ENCODE measurements around the gene GIPR. TPM values are rescaled to one million over a fixed set of nuclear protein-coding genes. Genes with fewer than 3 reads are reported as not detected.
A peak's percentile ranks its signal among the peaks of the same experiment; 100 is the strongest.
"Not testable (repeated sequence)": the region's sequence is repeated elsewhere in the genome, so short reads cannot be mapped to it uniquely, and the experiment has no call there.

GIPR gene
- total RNA-seq, 4 donors from 2014 or later: 0.98 TPM; not detected in 3

DNA sequence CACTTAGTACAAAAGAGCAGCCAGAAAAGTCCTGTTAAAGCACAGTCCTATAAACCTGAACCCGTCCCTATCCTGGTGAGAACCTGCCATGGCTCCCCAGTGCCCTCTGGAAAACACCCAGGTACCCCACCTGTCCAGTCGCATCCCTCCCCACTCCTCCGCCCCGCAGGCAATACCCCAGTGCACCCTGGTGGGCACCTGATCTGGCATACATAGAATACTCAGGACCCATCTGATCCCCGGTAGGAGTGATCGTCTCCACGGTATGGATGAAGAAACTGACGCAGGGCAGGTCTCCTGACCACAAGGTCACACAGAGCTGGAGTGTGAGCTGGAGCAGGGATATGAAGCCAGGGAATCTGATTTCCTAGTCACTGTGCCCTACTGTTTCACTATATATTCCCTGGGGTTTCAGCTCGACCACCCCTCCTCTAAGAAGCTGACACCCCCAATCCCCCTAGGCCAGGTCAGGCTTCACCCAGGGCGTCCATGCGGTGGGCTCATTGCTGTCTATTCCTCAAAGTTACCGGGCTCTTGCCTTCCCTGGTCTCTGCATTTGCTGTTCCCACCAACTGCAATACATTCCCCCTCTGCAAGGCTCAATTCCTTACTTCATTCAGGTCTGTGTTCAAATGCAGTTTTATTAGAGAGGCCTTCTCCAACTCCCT, 50.1 kb downstream of the GIPR start:
- Histone ChIP-seq H3K27me3 (no peaks in the 10 kb centered on the region), H3K9me3 (no peaks in the 10 kb centered on the region), H3K27ac (peak overlapping the region; percentile 92 to 98), H3K4me1 (peaks cover 0 to 4% of the 10 kb centered on the region in 2 donors), H3K36me3 (no peaks in the 10 kb centered on the region), H3K4me3 (peak overlapping the region; percentile 79 to 93)
- intact Hi-C loops (cut with DNase I; ENCODE audit: low total_unique reads): no loop called here
- DNase-seq: no peak
- TF ChIP-seq, protein P1, sequence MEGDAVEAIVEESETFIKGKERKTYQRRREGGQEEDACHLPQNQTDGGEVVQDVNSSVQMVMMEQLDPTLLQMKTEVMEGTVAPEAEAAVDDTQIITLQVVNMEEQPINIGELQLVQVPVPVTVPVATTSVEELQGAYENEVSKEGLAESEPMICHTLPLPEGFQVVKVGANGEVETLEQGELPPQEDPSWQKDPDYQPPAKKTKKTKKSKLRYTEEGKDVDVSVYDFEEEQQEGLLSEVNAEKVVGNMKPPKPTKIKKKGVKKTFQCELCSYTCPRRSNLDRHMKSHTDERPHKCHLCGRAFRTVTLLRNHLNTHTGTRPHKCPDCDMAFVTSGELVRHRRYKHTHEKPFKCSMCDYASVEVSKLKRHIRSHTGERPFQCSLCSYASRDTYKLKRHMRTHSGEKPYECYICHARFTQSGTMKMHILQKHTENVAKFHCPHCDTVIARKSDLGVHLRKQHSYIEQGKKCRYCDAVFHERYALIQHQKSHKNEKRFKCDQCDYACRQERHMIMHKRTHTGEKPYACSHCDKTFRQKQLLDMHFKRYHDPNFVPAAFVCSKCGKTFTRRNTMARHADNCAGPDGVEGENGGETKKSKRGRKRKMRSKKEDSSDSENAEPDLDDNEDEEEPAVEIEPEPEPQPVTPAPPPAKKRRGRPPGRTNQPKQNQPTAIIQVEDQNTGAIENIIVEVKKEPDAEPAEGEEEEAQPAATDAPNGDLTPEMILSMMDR (IDR thresholded peaks at IDR 0.05): no peak
- TF ChIP-seq POLR2A (IDR thresholded peaks at IDR 0.05): no peak

DNA sequence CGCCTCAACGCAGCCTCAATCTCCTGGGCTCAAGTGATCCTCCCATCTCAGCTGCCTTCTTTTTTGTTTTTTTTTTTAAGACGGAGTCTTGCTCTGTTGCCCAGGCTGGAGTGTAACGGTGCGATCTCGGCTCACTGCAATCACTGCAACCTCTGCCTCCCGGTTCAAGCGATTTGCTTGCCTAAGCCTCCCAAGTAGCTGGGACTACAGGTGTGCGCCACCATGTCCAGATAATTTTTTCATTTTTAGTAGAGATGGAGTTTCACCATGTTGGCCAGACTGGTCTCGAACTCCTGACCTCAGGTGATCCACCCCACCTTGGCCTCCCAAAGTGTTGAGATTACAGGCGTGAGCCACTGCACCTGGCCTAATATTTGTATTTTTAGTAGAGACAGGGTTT, 52.0 kb downstream of the GIPR start:
- H3K27ac ChIP-seq; H3K36me3 ChIP-seq; DNase-seq; H3K4me1 ChIP-seq; intact Hi-C loops (cut with DNase I; ENCODE audit: low total_unique reads); H3K9me3 ChIP-seq; H3K4me3 ChIP-seq; H3K27me3 ChIP-seq: not testable (repeated sequence)

DNA sequence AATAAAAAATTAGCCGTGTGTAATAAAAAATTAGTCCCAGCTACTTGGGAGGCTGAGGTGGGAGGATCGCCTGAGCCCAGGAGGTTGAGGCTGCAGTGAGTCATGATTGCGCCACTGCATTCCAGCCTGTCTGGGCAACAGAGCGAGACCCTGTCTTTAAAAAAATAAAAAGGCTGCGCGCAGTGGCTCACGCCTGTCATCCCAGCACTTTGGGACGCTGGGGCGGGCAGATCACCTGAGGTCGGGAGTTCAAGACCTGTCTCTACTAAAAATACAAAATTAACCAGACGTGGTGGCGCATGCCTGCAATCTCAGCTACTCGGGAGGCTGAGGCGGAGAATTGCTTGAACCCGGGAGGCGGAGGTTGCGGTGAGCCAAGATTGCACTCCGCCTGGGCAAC, 60.7 kb downstream of the GIPR start:
- intact Hi-C loops (cut with DNase I; ENCODE audit: low total_unique reads); H3K4me1 ChIP-seq; H3K27me3 ChIP-seq; H3K4me3 ChIP-seq; H3K9me3 ChIP-seq; DNase-seq; H3K36me3 ChIP-seq; H3K27ac ChIP-seq: not testable (repeated sequence)

DNA sequence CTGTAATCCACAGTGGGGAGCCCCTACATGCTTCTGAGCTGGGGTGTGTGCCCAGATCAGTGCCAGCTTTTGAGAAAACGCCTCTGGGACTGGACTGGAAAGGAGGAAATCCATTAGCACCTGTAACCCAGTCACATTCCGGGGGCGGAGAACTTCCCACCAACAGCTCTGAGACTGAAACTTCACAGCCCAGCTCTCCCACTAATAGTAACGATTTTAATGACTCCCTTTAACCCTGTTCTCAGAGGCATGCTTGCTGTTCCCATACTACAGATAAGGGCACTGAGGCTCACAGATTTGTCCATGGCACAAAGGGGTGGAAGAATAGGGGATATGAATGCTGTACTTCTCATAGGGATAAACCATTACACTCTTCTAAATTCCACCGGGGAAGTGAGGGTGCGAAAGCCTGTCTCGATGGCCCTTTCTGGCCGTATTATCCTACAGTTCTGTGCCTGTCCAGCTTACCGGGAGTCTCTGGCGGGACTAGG, 61.8 kb downstream of the GIPR start:
- Histone ChIP-seq H3K27ac (peak overlapping the region; percentile 72 to 73), H3K4me3 (peak overlapping the region; percentile 89 to 94), H3K27me3 (no peaks in the 10 kb centered on the region), H3K4me1 (peaks cover 0 to 4% of the 10 kb centered on the region in 2 donors), H3K36me3 (no peaks in the 10 kb centered on the region), H3K9me3 (no peaks in the 10 kb centered on the region)
- TF ChIP-seq POLR2A (IDR thresholded peaks at IDR 0.05): no peak
- TF ChIP-seq, protein P1 (IDR thresholded peaks at IDR 0.05): no peak
- intact Hi-C loops (cut with DNase I; ENCODE audit: low total_unique reads): no loop called here
- no peak for DNase-seq

DNA sequence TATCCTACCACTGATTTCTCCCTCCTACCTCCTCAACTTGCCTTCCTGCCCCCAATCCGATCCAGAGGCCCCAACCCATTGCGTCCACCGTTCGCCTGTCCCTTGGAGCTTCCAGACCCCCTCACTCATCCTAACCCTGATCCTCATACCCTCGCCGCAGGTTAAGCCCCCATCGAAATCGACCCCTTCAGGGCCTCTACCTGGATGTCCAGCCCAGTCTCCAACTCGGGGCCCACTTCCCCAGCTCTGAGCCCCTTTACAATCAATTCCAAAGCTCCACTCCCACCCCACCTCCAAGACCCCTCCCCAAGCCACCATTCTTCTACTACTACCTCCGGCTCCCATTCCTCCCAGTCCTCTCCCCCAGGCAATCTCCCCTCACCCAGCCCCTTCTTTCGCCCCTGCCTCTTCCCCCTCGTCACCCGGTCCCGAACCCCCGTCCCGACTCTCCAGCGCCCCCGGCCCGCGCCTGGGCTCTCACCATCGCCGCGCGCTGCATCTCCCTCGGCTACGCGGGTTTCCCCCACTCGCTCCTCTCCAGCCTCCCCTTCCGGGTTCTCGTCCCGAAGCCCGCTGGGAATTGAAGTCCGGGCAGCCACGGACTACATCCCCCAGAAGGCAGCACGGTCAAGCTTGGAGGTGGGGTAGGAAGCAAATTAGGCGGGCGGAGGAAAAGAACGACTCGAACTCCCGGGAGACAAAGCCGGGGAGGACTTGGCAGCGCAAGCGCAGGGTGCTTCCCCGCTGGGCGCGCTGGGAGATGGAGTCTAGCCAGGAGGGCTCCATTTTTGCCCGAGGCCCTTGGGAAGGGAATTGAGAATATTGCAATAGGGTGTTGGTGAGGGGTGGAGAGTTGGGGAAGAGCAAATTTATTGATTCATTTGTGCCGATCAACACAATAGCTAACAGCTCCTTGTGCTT, 62.6 kb downstream of the GIPR start, which contains the start of gene FBXO46:
Gene FBXO46, minus strand, starts transcription at position 529 of the 921 bp plus-strand sequence. CDS start 17,401 bp downstream, outside the sequence.
- intact Hi-C loops (cut with DNase I; ENCODE audit: low total_unique reads): no loop called here
- Histone ChIP-seq H3K4me1 (peaks cover 0 to 4% of the 10 kb centered on the region in 2 donors), H3K36me3 (no peaks in the 10 kb centered on the region), H3K27ac (peak within 1 kb of the TSS; percentile 72 to 73), H3K27me3 (no peaks in the 10 kb centered on the region), H3K4me3 (peak within 1 kb of the TSS; percentile 89 to 94), H3K9me3 (no peaks in the 10 kb centered on the region)
- DNase-seq: peak; percentile 97
- peak; percentile 76 to 77 for TF ChIP-seq POLR2A (IDR thresholded peaks at IDR 0.05)
- TF ChIP-seq, protein P1 (IDR thresholded peaks at IDR 0.05): peak in 1 of 4 experiments; percentile 37

MicroRNAs encoded within 50 kb of the gene (microRNA counts, 767-probe panel; counts per million panel counts)
- microRNA hsa-miR-330-3p: 3,372 to 4,310 counts per million in 2 donors
- microRNA hsa-miR-330-5p: 0 counts per million in 2 donors
- microRNA hsa-miR-642a-5p: 0 counts per million in 2 donors
- microRNA hsa-miR-642b-3p: 0 counts per million in 2 donors

Small RNA genes lying within 50 kb of the gene (microRNA-seq; reads per million reads assigned to microRNA genes)
- gene MIR330 (ENCODE audit: borderline microRNAs expressed, borderline replicate concordance): 50.5 reads per million, percentile 46 among the genes with 10 or more reads in this experiment
- not detected for gene MIR642A (ENCODE audit: borderline microRNAs expressed, borderline replicate concordance)
- gene MIR642B (ENCODE audit: borderline microRNAs expressed, borderline replicate concordance): not detected

Small RNA genes lying within 50 kb of the gene (small RNA-seq; reads per million reads assigned to genes)
- gene MIR642A: not detected
- gene RN7SL836P: not detected

Other genes starting within 250 kb of the GIPR start
- 100 to 1,000 TPM in 1 of 4 donors, 10 to 100 TPM in 3; 37.9 to 130 (median 68.0) TPM for gene ERCC1, start 244.3 kb upstream of the GIPR start, total RNA-seq
- gene FOSB, start 200.2 kb upstream of the GIPR start, total RNA-seq: 10 to 100 TPM in 2 of 4 donors, 1 to 10 TPM in 1, not detected in 1; 8.1 to 52.1 (median 28.6) TPM
- 1 to 10 TPM in 3 of 4 donors, not detected in 1; 5.9 to 9.0 (median 7.0) TPM for gene RTN2, start 171.2 kb upstream of the GIPR start, total RNA-seq
- gene PPM1N, start 169.8 kb upstream of the GIPR start, total RNA-seq: 10 to 100 TPM in 1 of 4 donors, not detected in 3; 42.5 TPM
- gene VASP, start 160.7 kb upstream of the GIPR start, total RNA-seq: 100 to 1,000 TPM in 1 of 4 donors, 10 to 100 TPM in 3; 21.5 to 157 (median 38.3) TPM
- 1 to 10 TPM; 2.8 to 9.1 (median 5.1) TPM for gene OPA3, start 83.4 kb upstream of the GIPR start, total RNA-seq
- 10 to 100 TPM in 1 of 4 donors, 1 to 10 TPM in 2, under 1 TPM in 1; 0.62 to 13.5 (median 6.6) TPM for gene GPR4, start 66.0 kb upstream of the GIPR start, total RNA-seq
- 10 to 100 TPM in 2 of 4 donors, 1 to 10 TPM in 2; 1.2 to 18.4 (median 11.6) TPM for gene EML2, start 28.8 kb upstream of the GIPR start, total RNA-seq
- gene SNRPD2, start 23.7 kb downstream of the GIPR start, total RNA-seq: 100 to 1,000 TPM in 3 of 4 donors, 10 to 100 TPM in 1; 96.0 to 386 (median 310) TPM
- 10 to 100 TPM in 1 of 4 donors, 1 to 10 TPM in 2, not detected in 1; 6.5 to 18.2 (median 9.5) TPM for gene QPCTL, start 24.4 kb downstream of the GIPR start, total RNA-seq
- 10 to 100 TPM in 3 of 4 donors, 1 to 10 TPM in 1; 7.0 to 36.1 (median 15.2) TPM for gene FBXO46, start 62.7 kb downstream of the GIPR start, total RNA-seq
- gene MEIOSIN, start 65.2 kb downstream of the GIPR start, total RNA-seq: not detected
- 10 to 100 TPM in 2 of 4 donors, 1 to 10 TPM in 2; 4.4 to 48.9 (median 12.5) TPM for gene SIX5, start 101.0 kb downstream of the GIPR start, total RNA-seq
- gene DMPK, start 114.3 kb downstream of the GIPR start, total RNA-seq: 100 to 1,000 TPM in 1 of 4 donors, 10 to 100 TPM in 3; 15.3 to 211 (median 43.8) TPM
- 100 to 1,000 TPM in 1 of 4 donors, 10 to 100 TPM in 2, 1 to 10 TPM in 1; 4.4 to 103 (median 36.9) TPM for gene DMWD, start 124.6 kb downstream of the GIPR start, total RNA-seq
- gene RSPH6A, start 147.1 kb downstream of the GIPR start, total RNA-seq: under 1 TPM in 2 of 4 donors, not detected in 2; 0.14 to 0.40 TPM
- 10 to 100 TPM; 32.0 to 72.6 (median 46.4) TPM for gene SYMPK, start 194.9 kb downstream of the GIPR start, total RNA-seq
- not detected for gene FOXA3, start 196.1 kb downstream of the GIPR start, total RNA-seq
- gene IRF2BP1, start 217.9 kb downstream of the GIPR start, total RNA-seq: 10 to 100 TPM in 3 of 4 donors, 1 to 10 TPM in 1; 8.2 to 38.4 (median 23.3) TPM
- gene MYPOP, start 234.4 kb downstream of the GIPR start, total RNA-seq: 10 to 100 TPM in 1 of 4 donors, 1 to 10 TPM in 2, under 1 TPM in 1; 0.62 to 13.2 (median 2.8) TPM
- not detected for gene NANOS2, start 246.6 kb downstream of the GIPR start, total RNA-seq